HepG2 (cell line): ENCODE measurements around the gene DPCD. TPM values are rescaled to one million over a fixed set of nuclear protein-coding genes. Genes with fewer than 3 reads are reported as not detected.

Experiments used
- ATAC-seq: fragments of 200-7000 bp; cut with Tn5 transposase; 3 replicates; pipeline ENCODE4 v1.9.1; 2020; ENCODE audit warnings: mild to moderate bottlenecking, moderate library complexity
- BruUV-seq: library from RNA; stranded (reverse); fragments of 400-500 nt; replicated peaks from 2 replicates; lab custom pipeline; 2021; lab: Mats Ljungman, UMichigan
- CTCF ChIA-PET: fragments of 300-600 bp; formaldehyde crosslinking; extraction: SDS; loops from one replicate; lab custom pipeline; 2021; ENCODE audit warnings: low total read pairs, inconsistent platforms, low intra/inter-chr PET ratio; lab: Yijun Ruan, JAX
- POLR2A ChIA-PET: fragments of 350-600 bp; sonication (Branson Sonifier 250); formaldehyde crosslinking; loops from one replicate; lab custom pipeline; 2020; ENCODE audit warnings: antibody characterized with exemption, inconsistent platforms; lab: Yijun Ruan, JAX
- DNase-seq: peaks from one replicate; pipeline ENCODE4 v3.0.0-alpha.2; 2015; ENCODE audit warnings: low spot score
- FAIRE-seq: peaks from 3 replicates; lab custom pipeline; 2011; peaks lifted over from hg19 to GRCh38; lab: Jason Lieb, UNC
- H2AFZ ChIP-seq: one replicate; pipeline ENCODE4 v1.6.1; 2011; ENCODE audit warnings: low read length, inconsistent platforms
- H3K27ac ChIP-seq: fragments of 300-600 bp; 3 replicates; pipeline ENCODE4 v1.8.0; 2011; ENCODE audit warnings: mixed run types, mild to moderate bottlenecking, mixed read lengths, low read length, inconsistent platforms; ENCODE audit not compliant: insufficient read depth; ENCODE audit errors: extremely low read length
- H3K27me3 ChIP-seq, 2 experiments: fragments of 200-600 bp in 1 of 2; 2 replicates in 1 of 2; 3 replicates in 1 of 2; pipeline versions ENCODE4 v1.6.0 to v1.8.0; 2011; ENCODE audit warnings: low read length in 2 of 2, mild to moderate bottlenecking in 2 of 2, moderate library complexity in 2 of 2, inconsistent platforms in 1 of 2; ENCODE audit not compliant: insufficient read depth in 2 of 2, control insufficient read depth in 1 of 2
- H3K36me3 ChIP-seq, 2 experiments: fragments of 200-600 bp in 1 of 2; replicated peaks in 1 of 2; 2 replicates in 1 of 2; 3 replicates in 1 of 2; pipeline versions ENCODE4 v1.5.1 to v1.8.0; 2011; ENCODE audit warnings: low read length in 2 of 2, inconsistent platforms in 1 of 2; ENCODE audit not compliant: insufficient read depth in 2 of 2, control insufficient read depth in 1 of 2
- H3K4me1 ChIP-seq: 2 replicates; pipeline ENCODE4 v1.5.1; 2012; ENCODE audit warnings: low read length, inconsistent platforms; ENCODE audit not compliant: insufficient read depth
- H3K4me2 ChIP-seq: 2 replicates; pipeline ENCODE4 v1.6.0; 2011; ENCODE audit warnings: low read depth, low read length, inconsistent platforms
- H3K4me3 ChIP-seq, 3 experiments: fragments of 200-600 bp in 1 of 3; sonication (generic), shearing (Covaris generic) in 1 of 3; replicated peaks in 1 of 3; 2 replicates each; pipeline ENCODE4 v1.5.1; 2011 to 2016; ENCODE audit warnings: low read length in 3 of 3, inconsistent platforms in 2 of 3, low read depth in 2 of 3, mild to moderate bottlenecking in 2 of 3, control low read depth in 1 of 3, mixed read lengths in 1 of 3; ENCODE audit not compliant: insufficient read depth in 1 of 3
- H3K79me2 ChIP-seq: one replicate; pipeline ENCODE4 v1.6.1; 2011; ENCODE audit warnings: low read length, inconsistent platforms; ENCODE audit not compliant: insufficient read depth
- H3K9ac ChIP-seq: 2 replicates; pipeline ENCODE4 v1.6.0; 2011; ENCODE audit warnings: mild to moderate bottlenecking, low read depth, low read length, inconsistent platforms; ENCODE audit not compliant: insufficient read depth
- H3K9me3 ChIP-seq: 2 replicates; pipeline ENCODE4 v1.5.1; 2012; ENCODE audit warnings: mild to moderate bottlenecking, low read length
- H4K20me1 ChIP-seq: 2 replicates; pipeline ENCODE4 v1.6.0; 2011; ENCODE audit warnings: inconsistent platforms, mild to moderate bottlenecking, low read length, moderate library complexity; ENCODE audit not compliant: insufficient read depth
- ARNT ChIP-seq: fragments of 450-650 bp; IDR thresholded peaks from 2 replicates; pipeline ENCODE4 v1.6.1; 2017
- HIVEP1 ChIP-seq: sonication (generic); formaldehyde crosslinking; IDR thresholded peaks from 2 replicates; pipeline ENCODE4 v1.4.0; 2020; ENCODE audit warnings: mild to moderate bottlenecking, missing genetic modification reagents
- HMG20B ChIP-seq: conservative IDR thresholded peaks from 2 replicates; pipeline ENCODE4 v1.6.1; 2016; ENCODE audit warnings: missing genetic modification reagents, missing compliant biosample characterization
- PPARG ChIP-seq: conservative IDR thresholded peaks from 2 replicates; pipeline ENCODE4 v1.6.1; 2016; ENCODE audit warnings: missing biosample characterization, missing genetic modification reagents
- REPIN1 ChIP-seq: sonication (generic); formaldehyde crosslinking; IDR thresholded peaks from 2 replicates; pipeline ENCODE4 v1.8.0; 2022; ENCODE audit warnings: missing genetic modification reagents, low read depth, mild to moderate bottlenecking, borderline replicate concordance
- SPEN ChIP-seq: sonication (generic); formaldehyde crosslinking; IDR thresholded peaks from 2 replicates; pipeline ENCODE4 v1.5.1; 2020; ENCODE audit warnings: low read depth, mild to moderate bottlenecking, missing genetic modification reagents
- TCF7L2 ChIP-seq: IDR thresholded peaks from 2 replicates; pipeline ENCODE4 v1.6.1; 2011; ENCODE audit warnings: mild to moderate bottlenecking, low read depth, low read length, moderate library complexity
- WIZ ChIP-seq: sonication (generic); formaldehyde crosslinking; IDR thresholded peaks from 2 replicates; pipeline ENCODE4 v1.5.1; 2020; ENCODE audit warnings: mild to moderate bottlenecking, missing genetic modification reagents
- ZNF441 ChIP-seq: sonication (generic); formaldehyde crosslinking; IDR thresholded peaks from 2 replicates; pipeline ENCODE4 v1.7.0; 2021; ENCODE audit warnings: missing genetic modification reagents, borderline replicate concordance
- ZNF577 ChIP-seq: sonication (generic); formaldehyde crosslinking; IDR thresholded peaks from 2 replicates; pipeline ENCODE4 v1.4.0; 2020; ENCODE audit warnings: mild to moderate bottlenecking, low read depth, missing genetic modification reagents, borderline replicate concordance
- ZNF678 ChIP-seq: sonication (generic); formaldehyde crosslinking; IDR thresholded peaks from 2 replicates; pipeline ENCODE4 v1.4.0; 2020; ENCODE audit warnings: mild to moderate bottlenecking, missing genetic modification reagents
- WGBS: methylation state at CpG from one replicate; pipeline ENCODE4 v1.1.6; 2017; ENCODE audit warnings: low lambda C conversion rate; 5-methylcytosine and 5-hydroxymethylcytosine counted together
- in situ Hi-C: cut with HindIII; loops from 2 replicates; pipeline ENCODE4 v1.10.0; 2017; ENCODE audit warnings: low pct_unique_long_range_greater_than_20kb; ENCODE audit not compliant: extremely low pct_ligation_motif_present
- intact Hi-C: fragments of 100-400 bp; cut with micrococcal nuclease; formaldehyde crosslinking; loops from one replicate; pipeline ENCODE4 v1.10.0; 2022; ENCODE audit not compliant: unreplicated experiment
- polyA plus RNA-seq, 8 experiments: library from polyadenylated mRNA; depleted of rRNA in 3 of 8; stranded (reverse) in 7 of 8; unstranded in 1 of 8; fragments of >200 nt; fragmentation: Illumina TruSeq in 4 of 8; extraction: Trizol in 4 of 8; gene quantifications; 2 replicates each; pipeline versions ENCODE4 v1.2.1 to v1.2.3, GENCODE V29; 2011 to 2016; ENCODE audit warnings: low read depth in 4 of 8, missing spikeins in 1 of 8, mixed read lengths in 1 of 8; ENCODE audit not compliant: insufficient read depth in 1 of 8
- total RNA-seq, 5 experiments: library from RNA; depleted of rRNA; stranded (reverse); fragments of >200 nt; fragmentation: Illumina TruSeq; extraction: Trizol; gene quantifications; 2 replicates each; pipeline ENCODE4 v1.2.3, GENCODE V29; 2016; ENCODE audit warnings: low read depth in 1 of 5
- TF ChIP-seq, protein P1 (sequence below): IDR thresholded peaks from 2 replicates; pipeline ENCODE4 v1.6.1; 2018; ENCODE audit warnings: missing genetic modification reagents, mild to moderate bottlenecking, missing compliant biosample characterization
- TF ChIP-seq, protein P2 (sequence below): sonication (generic); formaldehyde crosslinking; IDR thresholded peaks from 2 replicates; pipeline ENCODE4 v1.4.0; 2020; ENCODE audit warnings: missing genetic modification reagents

DPCD gene
- total and polyA plus RNA-seq, 2 of the 13 experiments (the other 11 are each of a cell fraction or from before 2014, with no cell fraction given): 25.2 to 27.0 TPM

DNA sequence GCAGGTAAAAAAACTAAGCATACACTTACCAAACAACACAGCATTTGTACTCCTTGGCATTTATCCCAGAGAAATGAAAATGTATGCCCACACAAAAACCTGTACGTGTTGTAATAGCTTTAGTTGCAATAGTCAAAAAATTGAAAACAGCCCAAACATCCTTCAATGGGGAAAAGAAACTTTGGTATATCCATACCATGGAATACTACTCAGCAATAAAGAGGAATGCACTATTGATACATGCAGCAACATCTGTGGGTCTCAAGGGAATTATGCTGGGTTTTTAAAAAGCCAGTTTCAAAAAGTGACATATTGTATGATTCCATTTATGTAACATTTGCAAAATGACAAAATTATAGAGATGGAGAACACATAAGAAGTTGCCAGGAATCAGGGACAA is 35.4 kb downstream of the DPCD start:
- ATAC-seq (no peak), DNase-seq (no peak), FAIRE-seq (no peak)
- Histone ChIP-seq H3K27ac (no peak overlapping the region), H3K36me3 (peaks cover 1 to 16% of the 10 kb centered on the region in 2 experiments; a peak in 2 of 5 replicates), H3K79me2 (no peaks in the 10 kb centered on the region), H2AFZ (no peak overlapping the region), H3K27me3 (no peaks in the 10 kb centered on the region), H3K4me2 (no peak overlapping the region), H4K20me1 (no peaks in the 10 kb centered on the region), H3K9ac (no peak overlapping the region), H3K4me1 (no peaks in the 10 kb centered on the region), H3K4me3 (no peak overlapping the region), H3K9me3 (no peaks in the 10 kb centered on the region)
- CTCF ChIA-PET: no interaction called here
- intact Hi-C loops: no loop called here
- BruUV-seq: no TSS peak
- in situ Hi-C loops: no loop called here
- TF ChIP-seq TCF7L2 (no peak), ZNF441 (no peak), ARNT (no peak), SPEN (CRISPR knock-in tag) (no peak), WIZ (CRISPR knock-in tag) (no peak), ZNF678 (no peak), REPIN1 (CRISPR knock-in tag) (no peak)
- TF ChIP-seq, protein P1, sequence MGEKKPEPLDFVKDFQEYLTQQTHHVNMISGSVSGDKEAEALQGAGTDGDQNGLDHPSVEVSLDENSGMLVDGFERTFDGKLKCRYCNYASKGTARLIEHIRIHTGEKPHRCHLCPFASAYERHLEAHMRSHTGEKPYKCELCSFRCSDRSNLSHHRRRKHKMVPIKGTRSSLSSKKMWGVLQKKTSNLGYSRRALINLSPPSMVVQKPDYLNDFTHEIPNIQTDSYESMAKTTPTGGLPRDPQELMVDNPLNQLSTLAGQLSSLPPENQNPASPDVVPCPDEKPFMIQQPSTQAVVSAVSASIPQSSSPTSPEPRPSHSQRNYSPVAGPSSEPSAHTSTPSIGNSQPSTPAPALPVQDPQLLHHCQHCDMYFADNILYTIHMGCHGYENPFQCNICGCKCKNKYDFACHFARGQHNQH: no peak
- 100% methylated on average over 1 of the region's 1 CpG for WGBS
- POLR2A ChIA-PET: no interaction called here

DNA sequence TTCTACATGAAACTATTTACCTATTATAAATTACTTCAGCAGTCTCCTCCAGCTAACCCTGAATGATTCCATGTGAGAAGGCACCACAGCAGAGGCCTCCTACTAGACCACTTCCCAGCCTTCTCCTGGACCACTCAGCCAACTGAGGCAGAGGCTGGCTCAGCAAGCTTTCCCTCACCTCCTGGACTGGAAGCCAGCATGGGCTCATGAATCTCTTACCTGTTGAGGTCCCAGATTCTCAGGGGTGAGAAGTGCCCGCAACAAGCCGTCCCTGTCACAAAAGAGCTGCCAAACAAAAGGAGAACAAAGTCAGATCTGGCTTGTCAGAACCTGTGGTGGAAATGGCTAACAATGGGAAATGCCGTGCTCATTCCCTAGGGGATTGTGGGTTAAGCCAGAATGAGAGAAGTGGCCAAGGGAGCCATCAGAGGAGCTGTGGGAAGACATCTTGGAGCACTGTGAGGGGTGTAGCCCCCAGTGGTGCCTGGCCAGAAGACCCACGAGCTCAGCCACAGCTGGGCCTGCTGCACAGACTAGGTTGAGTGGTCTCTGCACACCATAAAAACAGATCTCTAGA is 36.5 kb downstream of the DPCD start:
- no peaks in the 10 kb centered on the region for H3K4me1 ChIP-seq
- BruUV-seq: no TSS peak
- no peak overlapping the region for H3K9ac ChIP-seq
- CTCF ChIA-PET: no interaction called here
- FAIRE-seq (no peak), DNase-seq (no peak), ATAC-seq (no peak)
- no peaks in the 10 kb centered on the region for H4K20me1 ChIP-seq
- 96% methylated on average over 4 of the region's 4 CpGs for WGBS
- H3K4me2 ChIP-seq: no peak overlapping the region
- H2AFZ ChIP-seq: no peak overlapping the region
- no peak overlapping the region for H3K27ac ChIP-seq
- intact Hi-C loops: no loop called here
- H3K27me3 ChIP-seq: no peaks in the 10 kb centered on the region
- H3K4me3 ChIP-seq: no peak overlapping the region
- no peaks in the 10 kb centered on the region for H3K79me2 ChIP-seq
- H3K36me3 ChIP-seq: peaks cover 1 to 16% of the 10 kb centered on the region in 2 experiments; a peak in 2 of 5 replicates
- POLR2A ChIA-PET: no interaction called here
- H3K9me3 ChIP-seq: no peaks in the 10 kb centered on the region
- in situ Hi-C loops: no loop called here
- TF ChIP-seq, protein P2, sequence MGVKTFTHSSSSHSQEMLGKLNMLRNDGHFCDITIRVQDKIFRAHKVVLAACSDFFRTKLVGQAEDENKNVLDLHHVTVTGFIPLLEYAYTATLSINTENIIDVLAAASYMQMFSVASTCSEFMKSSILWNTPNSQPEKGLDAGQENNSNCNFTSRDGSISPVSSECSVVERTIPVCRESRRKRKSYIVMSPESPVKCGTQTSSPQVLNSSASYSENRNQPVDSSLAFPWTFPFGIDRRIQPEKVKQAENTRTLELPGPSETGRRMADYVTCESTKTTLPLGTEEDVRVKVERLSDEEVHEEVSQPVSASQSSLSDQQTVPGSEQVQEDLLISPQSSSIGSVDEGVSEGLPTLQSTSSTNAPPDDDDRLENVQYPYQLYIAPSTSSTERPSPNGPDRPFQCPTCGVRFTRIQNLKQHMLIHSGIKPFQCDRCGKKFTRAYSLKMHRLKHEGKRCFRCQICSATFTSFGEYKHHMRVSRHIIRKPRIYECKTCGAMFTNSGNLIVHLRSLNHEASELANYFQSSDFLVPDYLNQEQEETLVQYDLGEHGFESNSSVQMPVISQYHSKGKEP (CRISPR knock-in tag): no peak
- TF ChIP-seq ZNF577 (CRISPR knock-in tag) (no peak), PPARG (CRISPR knock-in tag) (no peak), HMG20B (CRISPR knock-in tag) (no peak), HIVEP1 (CRISPR knock-in tag) (no peak)
